GM21447 (cell line): ENCODE results near the gene POLE4.

Source experiments
- ATAC-seq: cut with Tn5 transposase; IDR thresholded peaks from one replicate; pipeline ENCODE4 v1.9.1; 2021; ENCODE audit not compliant: unreplicated experiment

POLE4 gene

GRCh38 chr2:74958274-74959105 is at the start of gene POLE4:
TSS of gene POLE4 (plus strand) at chr2:74958643. CDS start at chr2:74958680, 37 bp downstream.
- ATAC-seq = peak; percentile 91

- no peak for ATAC-seq
Observed at GRCh38 chr2:74908748-74909444, 49.5 kb upstream of the POLE4 start.

- no peak for ATAC-seq
Observed at GRCh38 chr2:74910245-74910644, 48.2 kb upstream of the POLE4 start.

- no peak for ATAC-seq
Observed at GRCh38 chr2:74911061-74911460, 47.4 kb upstream of the POLE4 start.

- peak; percentile 51 for ATAC-seq
Observed at GRCh38 chr2:74915743-74916142, 42.7 kb upstream of the POLE4 start.

- ATAC-seq = no peak
Observed at GRCh38 chr2:74916394-74916793, 42.0 kb upstream of the POLE4 start.

GRCh38 chr2:74917702-74918619 is 40.5 kb upstream of the POLE4 start:
- no peak for ATAC-seq

GRCh38 chr2:74919827-74920226 is 38.6 kb upstream of the POLE4 start:
- ATAC-seq = no peak

- no peak for ATAC-seq
Observed at GRCh38 chr2:74921236-74921736, 37.2 kb upstream of the POLE4 start.

- ATAC-seq = no peak
Observed at GRCh38 chr2:74922592-74923227, 35.7 kb upstream of the POLE4 start.

- ATAC-seq = no peak
Observed at GRCh38 chr2:74924463-74925265, 33.8 kb upstream of the POLE4 start.

GRCh38 chr2:74925361-74925786 is 33.1 kb upstream of the POLE4 start:
- no peak for ATAC-seq

- no peak for ATAC-seq
Observed at GRCh38 chr2:74927621-74928020, 30.8 kb upstream of the POLE4 start.

GRCh38 chr2:74930811-74931486 is 27.5 kb upstream of the POLE4 start:
- ATAC-seq = no peak

GRCh38 chr2:74931940-74932339 is 26.5 kb upstream of the POLE4 start:
- no peak for ATAC-seq

- no peak for ATAC-seq
Observed at GRCh38 chr2:74935975-74936391, 22.5 kb upstream of the POLE4 start.

- no peak for ATAC-seq
Observed at GRCh38 chr2:74937221-74937880, 21.1 kb upstream of the POLE4 start.

GRCh38 chr2:74938264-74938663 is 20.2 kb upstream of the POLE4 start:
- no peak for ATAC-seq
